Neural progenitor cell (in vitro differentiated cells): Measurements from ENCODE around the gene SYT1. TPM values are rescaled to one million over a fixed set of nuclear protein-coding genes. Genes with fewer than 3 reads are reported as not detected.

Source experiments
- DNase-seq: peaks from one replicate; pipeline ENCODE4 v3.0.0-alpha.2; 2016; ENCODE audit warnings: low spot score
- H2AFZ ChIP-seq: fragments of 200-600 bp; sonication (generic); replicated peaks from 2 replicates; pipeline ENCODE4 v1.6.1; 2016; ENCODE audit warnings: antibody characterized with exemption
- H3F3A ChIP-seq: fragments of 200-600 bp; sonication (generic); 2 replicates; pipeline ENCODE4 v1.6.1; 2016; ENCODE audit warnings: antibody characterized with exemption, low read depth
- H3K27ac ChIP-seq: fragments of 200-600 bp; sonication (generic); 2 replicates; pipeline ENCODE4 v1.5.1; 2016; ENCODE audit warnings: mild to moderate bottlenecking
- H3K27me3 ChIP-seq: fragments of 200-600 bp; sonication (generic); 2 replicates; pipeline ENCODE4 v1.6.1; 2016; ENCODE audit warnings: mild to moderate bottlenecking, moderate library complexity
- H3K36me3 ChIP-seq: fragments of 200-600 bp; sonication (generic); 2 replicates; pipeline ENCODE4 v1.5.1; 2016
- H3K4me1 ChIP-seq: fragments of 200-600 bp; sonication (generic); 2 replicates; pipeline ENCODE4 v1.6.1; 2016; ENCODE audit warnings: mixed run types
- H3K4me2 ChIP-seq: fragments of 200-600 bp; sonication (generic); 2 replicates; pipeline ENCODE4 v1.6.1; 2016
- H3K4me3 ChIP-seq: fragments of 200-600 bp; sonication (generic); 2 replicates; pipeline ENCODE4 v1.5.1; 2016
- H3K79me2 ChIP-seq: fragments of 200-600 bp; sonication (generic); 2 replicates; pipeline ENCODE4 v1.6.1; 2016; ENCODE audit warnings: low read depth
- H3K9ac ChIP-seq: fragments of 200-600 bp; sonication (generic); 2 replicates; pipeline ENCODE4 v1.6.1; 2016
- H3K9me3 ChIP-seq: fragments of 200-600 bp; sonication (generic); 2 replicates; pipeline ENCODE4 v1.5.1; 2016; ENCODE audit warnings: low read depth
- H4K20me1 ChIP-seq: fragments of 200-600 bp; sonication (generic); 2 replicates; pipeline ENCODE4 v1.6.1; 2016; ENCODE audit warnings: low read depth
- H3K27ac Mint-ChIP-seq: 3 replicates; pipeline ENCODE4 v1.8.0; 2021; ENCODE audit warnings: mixed read lengths
- H3K27me3 Mint-ChIP-seq: 2 replicates; pipeline ENCODE4 v1.8.0; 2022; ENCODE audit warnings: low read depth, mild to moderate bottlenecking, inconsistent platforms, moderate library complexity, mixed read lengths; ENCODE audit not compliant: insufficient read depth
- H3K36me3 Mint-ChIP-seq: 3 replicates; pipeline ENCODE4 v1.8.0; 2021; ENCODE audit warnings: mixed read lengths
- H3K4me1 Mint-ChIP-seq: 3 replicates; pipeline ENCODE4 v1.8.0; 2021; ENCODE audit warnings: mixed read lengths
- H3K4me3 Mint-ChIP-seq: 3 replicates; pipeline ENCODE4 v1.8.0; 2021; ENCODE audit warnings: mild to moderate bottlenecking, moderate library complexity, mixed read lengths
- H3K9me3 Mint-ChIP-seq: 3 replicates; pipeline ENCODE4 v1.8.0; 2020; ENCODE audit warnings: mixed read lengths
- CTCF ChIP-seq: fragments of 200-600 bp; sonication (generic); IDR thresholded peaks from 2 replicates; pipeline ENCODE4 v1.5.1; 2017; ENCODE audit warnings: antibody characterized with exemption, mild to moderate bottlenecking
- EZH2 ChIP-seq: fragments of 200-600 bp; sonication (generic); IDR thresholded peaks from 2 replicates; pipeline ENCODE4 v1.6.1; 2017; ENCODE audit warnings: antibody characterized with exemption, mild to moderate bottlenecking, moderate library complexity
- EZH2phosphoT487 ChIP-seq: fragments of 200-600 bp; sonication (generic); IDR thresholded peaks from 2 replicates; pipeline ENCODE4 v1.6.1; 2017; ENCODE audit warnings: antibody characterized with exemption
- total RNA-seq: library from RNA; depleted of rRNA; stranded (reverse); fragments of >200 nt; gene quantifications from 2 replicates; pipeline ENCODE4 v1.2.3, GENCODE V29; 2015; ENCODE audit warnings: low replicate concordance

Gene SYT1
- total RNA-seq, 1 donor from 2014 or later = 36.9 TPM

GRCh38 chr12:78959556-78959955 lies 95.0 kb downstream of the SYT1 start:
- H3K27ac ChIP-seq = no peak overlapping the region
- DNase-seq = no peak
- Mint-ChIP-seq H3K9me3 (no peaks in the 10 kb centered on the region), H3K4me3 (no peak overlapping the region), H3K36me3 (no peaks in the 10 kb centered on the region), H3K27ac (no peak overlapping the region), H3K27me3 (no peaks in the 10 kb centered on the region), H3K4me1 (no peaks in the 10 kb centered on the region)
- H3K36me3 ChIP-seq = no peaks in the 10 kb centered on the region
- no peak overlapping the region for H3K4me3 ChIP-seq
- H3F3A ChIP-seq = no peaks in the 10 kb centered on the region
- no peak overlapping the region for H2AFZ ChIP-seq
- TF ChIP-seq CTCF = no peak
- TF ChIP-seq EZH2 = no peak
- H3K4me1 ChIP-seq = no peaks in the 10 kb centered on the region
- H3K27me3 ChIP-seq = no peaks in the 10 kb centered on the region
- no peak overlapping the region for H3K9ac ChIP-seq
- H3K79me2 ChIP-seq = no peaks in the 10 kb centered on the region
- H4K20me1 ChIP-seq = no peaks in the 10 kb centered on the region
- H3K9me3 ChIP-seq = no peaks in the 10 kb centered on the region
- H3K4me2 ChIP-seq = no peak overlapping the region

GRCh38 chr12:78961171-78961570 lies 96.6 kb downstream of the SYT1 start:
- Histone ChIP-seq H4K20me1 (no peaks in the 10 kb centered on the region), H3K4me2 (no peak overlapping the region), H3K27me3 (no peaks in the 10 kb centered on the region), H3K79me2 (no peaks in the 10 kb centered on the region), H3K27ac (no peak overlapping the region), H3K36me3 (no peaks in the 10 kb centered on the region), H3K4me1 (no peaks in the 10 kb centered on the region), H2AFZ (no peak overlapping the region), H3K9me3 (no peaks in the 10 kb centered on the region), H3K4me3 (no peak overlapping the region), H3K9ac (no peak overlapping the region), H3F3A (no peaks in the 10 kb centered on the region)
- TF ChIP-seq CTCF (no peak), EZH2phosphoT487 (no peak), EZH2 (no peak)
- no peak overlapping the region for H3K4me3 Mint-ChIP-seq
- no peaks in the 10 kb centered on the region for H3K4me1 Mint-ChIP-seq
- H3K9me3 Mint-ChIP-seq = no peaks in the 10 kb centered on the region
- no peaks in the 10 kb centered on the region for H3K36me3 Mint-ChIP-seq
- H3K27me3 Mint-ChIP-seq = no peaks in the 10 kb centered on the region
- no peak overlapping the region for H3K27ac Mint-ChIP-seq
- DNase-seq = no peak

- Histone ChIP-seq H3K36me3 (no peaks in the 10 kb centered on the region), H3K27me3 (no peaks in the 10 kb centered on the region), H3K9me3 (no peaks in the 10 kb centered on the region), H3K4me1 (no peaks in the 10 kb centered on the region), H3K79me2 (no peaks in the 10 kb centered on the region), H3F3A (no peaks in the 10 kb centered on the region), H4K20me1 (no peaks in the 10 kb centered on the region), H2AFZ (no peak overlapping the region), H3K4me2 (no peak overlapping the region), H3K9ac (no peak overlapping the region), H3K27ac (no peak overlapping the region), H3K4me3 (no peak overlapping the region)
- Mint-ChIP-seq H3K4me3 (no peak overlapping the region), H3K4me1 (no peaks in the 10 kb centered on the region), H3K27me3 (no peaks in the 10 kb centered on the region), H3K27ac (no peak overlapping the region), H3K36me3 (no peaks in the 10 kb centered on the region), H3K9me3 (no peaks in the 10 kb centered on the region)
- TF ChIP-seq EZH2phosphoT487 = no peak
- TF ChIP-seq CTCF = no peak
- no peak for TF ChIP-seq EZH2
- no peak for DNase-seq
Measured at GRCh38 chr12:78963439-78964227, 99.1 kb downstream of the SYT1 start.
